MM.1S (cell line): Measurements from ENCODE around the gene BRINP1.

Experiments used
- EZH2phosphoT487 ChIP-seq: fragments of 300-600 bp; sonication (generic); IDR thresholded peaks from 2 replicates; pipeline ENCODE4 v1.6.1; 2018; ENCODE audit warnings: antibody characterized with exemption, low read length
- TF ChIP-seq, protein P1 (sequence below): fragments of 300-600 bp; sonication (generic); IDR thresholded peaks from 2 replicates; pipeline ENCODE4 v1.5.1; 2016; ENCODE audit warnings: antibody characterized with exemption, low read length, mixed read lengths

DNA sequence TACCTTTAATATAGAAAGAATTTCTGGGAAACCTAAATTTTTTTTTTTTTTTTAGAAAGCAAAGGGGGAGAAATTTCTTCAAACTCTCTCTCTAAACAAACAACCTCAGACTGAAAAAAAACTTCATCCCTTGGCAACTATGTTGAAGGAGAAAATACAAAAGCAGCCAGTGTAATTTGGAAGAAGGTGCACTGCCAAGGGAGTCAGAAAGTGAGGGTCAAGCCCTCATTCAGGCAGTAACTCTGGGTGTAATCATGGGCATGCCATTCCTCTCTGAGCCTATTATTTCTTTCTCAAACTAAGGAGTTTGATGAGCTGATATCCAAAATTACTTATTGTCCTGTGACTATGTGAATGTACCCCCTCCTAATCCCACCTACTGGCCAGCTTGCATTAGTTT is 203.1 kb downstream of the BRINP1 start:
- TF ChIP-seq, protein P1, sequence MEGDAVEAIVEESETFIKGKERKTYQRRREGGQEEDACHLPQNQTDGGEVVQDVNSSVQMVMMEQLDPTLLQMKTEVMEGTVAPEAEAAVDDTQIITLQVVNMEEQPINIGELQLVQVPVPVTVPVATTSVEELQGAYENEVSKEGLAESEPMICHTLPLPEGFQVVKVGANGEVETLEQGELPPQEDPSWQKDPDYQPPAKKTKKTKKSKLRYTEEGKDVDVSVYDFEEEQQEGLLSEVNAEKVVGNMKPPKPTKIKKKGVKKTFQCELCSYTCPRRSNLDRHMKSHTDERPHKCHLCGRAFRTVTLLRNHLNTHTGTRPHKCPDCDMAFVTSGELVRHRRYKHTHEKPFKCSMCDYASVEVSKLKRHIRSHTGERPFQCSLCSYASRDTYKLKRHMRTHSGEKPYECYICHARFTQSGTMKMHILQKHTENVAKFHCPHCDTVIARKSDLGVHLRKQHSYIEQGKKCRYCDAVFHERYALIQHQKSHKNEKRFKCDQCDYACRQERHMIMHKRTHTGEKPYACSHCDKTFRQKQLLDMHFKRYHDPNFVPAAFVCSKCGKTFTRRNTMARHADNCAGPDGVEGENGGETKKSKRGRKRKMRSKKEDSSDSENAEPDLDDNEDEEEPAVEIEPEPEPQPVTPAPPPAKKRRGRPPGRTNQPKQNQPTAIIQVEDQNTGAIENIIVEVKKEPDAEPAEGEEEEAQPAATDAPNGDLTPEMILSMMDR: no peak
- no peak for TF ChIP-seq EZH2phosphoT487
